HepG2 (cell line): Measurements from ENCODE around the gene RIN3. TPM values are rescaled to one million over a fixed set of nuclear protein-coding genes. Genes with fewer than 3 reads are reported as not detected.

ENCODE experiments used
- FOXA3 ChIP-seq: IDR thresholded peaks from 2 replicates; pipeline ENCODE4 v1.6.1; 2016; ENCODE audit warnings: missing genetic modification reagents, missing compliant biosample characterization
- MTF2 ChIP-seq: sonication (generic); formaldehyde crosslinking; IDR thresholded peaks from 2 replicates; pipeline ENCODE4 v1.5.0; 2020; ENCODE audit warnings: missing genetic modification reagents, borderline replicate concordance
- POLR2AphosphoS2 ChIP-seq: IDR thresholded peaks from 2 replicates; pipeline ENCODE4 v1.6.1; 2011; ENCODE audit warnings: low read depth, low read length, improper control_type of control experiment
- PRDM10 ChIP-seq: sonication (generic); formaldehyde crosslinking; IDR thresholded peaks from 2 replicates; pipeline ENCODE4 v1.4.0; 2020; ENCODE audit warnings: low read depth, missing genetic modification reagents
- PRDM4 ChIP-seq: sonication (generic); formaldehyde crosslinking; IDR thresholded peaks from 2 replicates; pipeline ENCODE4 v1.9.0; 2021; ENCODE audit warnings: missing genetic modification reagents, borderline replicate concordance
- SPEN ChIP-seq: sonication (generic); formaldehyde crosslinking; IDR thresholded peaks from 2 replicates; pipeline ENCODE4 v1.5.1; 2020; ENCODE audit warnings: low read depth, mild to moderate bottlenecking, missing genetic modification reagents
- ZBED4 ChIP-seq: sonication (generic); formaldehyde crosslinking; IDR thresholded peaks from 2 replicates; pipeline ENCODE4 v1.4.0; 2020; ENCODE audit warnings: missing genetic modification reagents, borderline replicate concordance
- ZNF142 ChIP-seq: sonication (generic); formaldehyde crosslinking; IDR thresholded peaks from 2 replicates; pipeline ENCODE4 v1.4.0; 2020; ENCODE audit warnings: missing genetic modification reagents
- ZNF235 ChIP-seq: sonication (generic); formaldehyde crosslinking; IDR thresholded peaks from 2 replicates; pipeline ENCODE4 v1.8.1; 2023; ENCODE audit warnings: mild to moderate bottlenecking, missing genetic modification reagents, borderline replicate concordance
- ZNF382 ChIP-seq: sonication (generic); formaldehyde crosslinking; IDR thresholded peaks from 2 replicates; pipeline ENCODE4 v1.5.0; 2020; ENCODE audit warnings: missing genetic modification reagents, mild to moderate bottlenecking, borderline replicate concordance
- ZNF615 ChIP-seq: sonication (generic); formaldehyde crosslinking; IDR thresholded peaks from 2 replicates; pipeline ENCODE4 v1.5.0; 2020; ENCODE audit warnings: mild to moderate bottlenecking, missing genetic modification reagents, borderline replicate concordance
- ZNF879 ChIP-seq: sonication (generic); formaldehyde crosslinking; IDR thresholded peaks from 2 replicates; pipeline ENCODE4 v1.8.1; 2023; ENCODE audit warnings: missing genetic modification reagents
- polyA plus RNA-seq, 8 experiments: library from polyadenylated mRNA; depleted of rRNA in 3 of 8; stranded (reverse) in 7 of 8; unstranded in 1 of 8; fragments of >200 nt; fragmentation: Illumina TruSeq in 4 of 8; extraction: Trizol in 4 of 8; gene quantifications; 2 replicates each; pipeline versions ENCODE4 v1.2.1 to v1.2.3, GENCODE V29; 2011 to 2016; ENCODE audit warnings: low read depth in 4 of 8, missing spikeins in 1 of 8, mixed read lengths in 1 of 8; ENCODE audit not compliant: insufficient read depth in 1 of 8
- total RNA-seq, 5 experiments: library from RNA; depleted of rRNA; stranded (reverse); fragments of >200 nt; fragmentation: Illumina TruSeq; extraction: Trizol; gene quantifications; 2 replicates each; pipeline ENCODE4 v1.2.3, GENCODE V29; 2016; ENCODE audit warnings: low read depth in 1 of 5

Gene RIN3
- total and polyA plus RNA-seq, 2 of the 13 experiments (the other 11 are each of a cell fraction or from before 2014, with no cell fraction given), result 2.3 to 3.6 TPM

- no peak for TF ChIP-seq ZNF142 (CRISPR knock-in tag)
- TF ChIP-seq ZNF235 (CRISPR knock-in tag), result no peak
- TF ChIP-seq FOXA3 (CRISPR knock-in tag), result peak; percentile 90
- TF ChIP-seq ZBED4, result peak; percentile 37; the same call in 1 of the 2 replicates
- peak; percentile 90 for TF ChIP-seq PRDM10 (CRISPR knock-in tag)
- no peak for TF ChIP-seq PRDM4
- TF ChIP-seq ZNF879 (CRISPR knock-in tag), result no peak
- TF ChIP-seq MTF2, result no peak
- peak; percentile 38; the same call in 1 of the 2 replicates for TF ChIP-seq SPEN (CRISPR knock-in tag)
- TF ChIP-seq ZNF382 (CRISPR knock-in tag), result no peak
- TF ChIP-seq ZNF615 (CRISPR knock-in tag), result no peak
- no peak for TF ChIP-seq POLR2AphosphoS2
These were observed 43.4 kb downstream of the RIN3 start (continued) for GRCh38 chr14:92556863-92557543.
